Measurements from ENCODE around the gene ENTHD1.

The ENTHD1 gene

DNA sequence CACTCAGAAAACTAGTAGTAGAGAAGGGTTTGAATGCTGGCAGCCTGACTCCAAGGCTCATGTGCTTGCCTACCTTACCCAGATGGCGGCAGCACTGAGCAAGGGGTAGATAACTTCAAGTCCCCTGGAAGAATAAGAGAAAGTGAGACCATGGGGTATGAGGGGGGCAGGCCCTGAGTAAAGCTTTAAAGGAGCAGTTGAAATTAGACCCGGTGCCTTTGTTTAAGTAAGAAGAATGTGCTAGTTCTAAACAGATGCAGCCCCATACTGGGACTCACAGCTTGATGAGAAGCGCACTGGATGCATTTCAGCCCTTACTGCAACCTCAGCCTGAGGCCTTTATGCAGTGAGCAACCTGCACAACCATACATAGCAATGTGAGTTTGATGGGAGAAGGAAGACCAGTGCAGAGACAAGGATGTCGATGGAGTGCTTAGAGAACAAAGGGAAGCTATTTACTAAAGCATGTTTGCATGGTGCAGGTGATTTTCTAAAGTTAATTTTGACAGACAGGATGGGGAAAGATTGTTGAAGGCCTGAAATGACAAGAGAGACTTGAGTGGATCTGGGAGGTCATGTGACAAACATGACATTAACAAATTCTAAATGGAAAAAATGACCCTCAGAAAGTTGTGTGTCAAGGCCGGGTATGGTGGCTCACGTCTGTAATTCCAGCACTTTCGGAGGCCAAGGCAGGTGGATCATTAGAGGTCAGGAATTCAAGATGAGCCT, 39.5 kb upstream of the ENTHD1 start:
- no peaks in the 10 kb centered on the region for H3K4me1 ChIP-seq (ENCODE audit: control insufficient read depth, low read length)
- no peak overlapping the region for H3K4me3 ChIP-seq (ENCODE audit: low read length)
- H3K4me2 ChIP-seq (ENCODE audit: low read length), result no peak overlapping the region
- H3K27ac ChIP-seq (ENCODE audit: low read depth, low read length), result no peak overlapping the region
- TF ChIP-seq, protein P1, sequence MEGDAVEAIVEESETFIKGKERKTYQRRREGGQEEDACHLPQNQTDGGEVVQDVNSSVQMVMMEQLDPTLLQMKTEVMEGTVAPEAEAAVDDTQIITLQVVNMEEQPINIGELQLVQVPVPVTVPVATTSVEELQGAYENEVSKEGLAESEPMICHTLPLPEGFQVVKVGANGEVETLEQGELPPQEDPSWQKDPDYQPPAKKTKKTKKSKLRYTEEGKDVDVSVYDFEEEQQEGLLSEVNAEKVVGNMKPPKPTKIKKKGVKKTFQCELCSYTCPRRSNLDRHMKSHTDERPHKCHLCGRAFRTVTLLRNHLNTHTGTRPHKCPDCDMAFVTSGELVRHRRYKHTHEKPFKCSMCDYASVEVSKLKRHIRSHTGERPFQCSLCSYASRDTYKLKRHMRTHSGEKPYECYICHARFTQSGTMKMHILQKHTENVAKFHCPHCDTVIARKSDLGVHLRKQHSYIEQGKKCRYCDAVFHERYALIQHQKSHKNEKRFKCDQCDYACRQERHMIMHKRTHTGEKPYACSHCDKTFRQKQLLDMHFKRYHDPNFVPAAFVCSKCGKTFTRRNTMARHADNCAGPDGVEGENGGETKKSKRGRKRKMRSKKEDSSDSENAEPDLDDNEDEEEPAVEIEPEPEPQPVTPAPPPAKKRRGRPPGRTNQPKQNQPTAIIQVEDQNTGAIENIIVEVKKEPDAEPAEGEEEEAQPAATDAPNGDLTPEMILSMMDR (IDR thresholded peaks at IDR 0.05; ENCODE audit: low read depth, low read length, poor library complexity, severe bottlenecking), result peak; percentile 78
- no peak for TF ChIP-seq EZH2phosphoT487 (IDR thresholded peaks at IDR 0.05; ENCODE audit: borderline replicate concordance, low read length)
- no peaks in the 10 kb centered on the region for H3K9me3 ChIP-seq (ENCODE audit: control insufficient read depth, insufficient read depth, low read length)
- H3K36me3 ChIP-seq (ENCODE audit: control insufficient read depth, low read length), result no peaks in the 10 kb centered on the region
- H3K9me2 ChIP-seq (replicated peaks; ENCODE audit: control insufficient read depth, low read length), result no peaks in the 10 kb centered on the region
- peaks cover 73% of the 10 kb centered on the region for H3K27me3 ChIP-seq (ENCODE audit: control insufficient read depth, low read length)
- no peaks in the 10 kb centered on the region for H4K20me1 ChIP-seq (ENCODE audit: control insufficient read depth, insufficient read depth, low read depth, low read length)
- H3K79me2 ChIP-seq (ENCODE audit: control insufficient read depth, low read length), result no peaks in the 10 kb centered on the region
- no peaks in the 10 kb centered on the region for H3F3A ChIP-seq (ENCODE audit: control insufficient read depth, insufficient read depth)

DNA sequence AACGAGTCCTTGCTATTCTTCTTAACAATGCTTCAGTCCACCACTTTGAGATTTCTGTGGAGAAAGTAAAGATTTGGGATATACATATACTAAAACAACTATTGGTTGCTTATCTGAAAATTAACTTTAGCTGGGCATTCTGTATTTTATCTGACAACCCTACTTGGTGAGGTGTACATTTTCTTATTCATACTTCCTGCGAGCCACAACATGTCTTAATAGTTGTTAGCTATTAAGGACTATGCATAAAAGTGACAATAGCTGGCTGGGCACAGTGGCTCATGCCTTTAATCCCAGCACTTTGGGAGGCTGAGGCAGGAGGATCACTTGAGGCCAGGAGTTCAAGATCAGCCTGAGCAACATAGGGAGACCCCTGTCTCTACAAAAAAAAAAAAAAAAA, 38.6 kb upstream of the ENTHD1 start:
- no peaks in the 10 kb centered on the region for H4K20me1 ChIP-seq (ENCODE audit: control insufficient read depth, insufficient read depth, low read depth, low read length)
- H3K4me3 ChIP-seq (ENCODE audit: low read length), result no peak overlapping the region

DNA sequence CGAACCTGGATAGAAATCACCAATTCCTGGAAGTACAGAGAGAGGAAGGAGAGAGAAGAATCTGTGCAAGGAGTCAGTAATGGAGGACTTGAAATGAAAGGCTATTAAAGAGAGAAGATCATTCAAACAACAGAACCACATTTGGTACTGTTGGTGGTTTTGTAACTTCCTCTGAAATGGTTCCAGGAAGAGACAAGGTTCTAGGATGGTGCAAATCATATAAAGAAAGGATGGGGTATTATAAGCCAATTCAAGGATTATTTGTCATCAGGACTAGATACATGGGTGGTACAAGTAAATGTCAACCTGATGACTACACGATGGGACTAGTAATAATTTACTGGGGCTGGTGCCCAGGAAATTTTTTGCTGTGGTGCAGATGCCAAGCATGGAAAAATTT, 37.7 kb upstream of the ENTHD1 start:
- Histone ChIP-seq H3K27me3 (ENCODE audit: control insufficient read depth, low read length) (peaks cover 59% of the 10 kb centered on the region), H3K4me2 (ENCODE audit: low read length) (no peak overlapping the region), H3K36me3 (ENCODE audit: control insufficient read depth, low read length) (no peaks in the 10 kb centered on the region), H3K79me2 (ENCODE audit: control insufficient read depth, low read length) (no peaks in the 10 kb centered on the region), H3K9me3 (ENCODE audit: control insufficient read depth, insufficient read depth, low read length) (no peaks in the 10 kb centered on the region), H3K4me3 (ENCODE audit: low read length) (no peak overlapping the region), H3K27ac (ENCODE audit: low read depth, low read length) (no peak overlapping the region), H3K4me1 (ENCODE audit: control insufficient read depth, low read length) (no peaks in the 10 kb centered on the region), H3K9me2 (replicated peaks; ENCODE audit: control insufficient read depth, low read length) (no peaks in the 10 kb centered on the region), H3F3A (ENCODE audit: control insufficient read depth, insufficient read depth) (no peaks in the 10 kb centered on the region), H4K20me1 (ENCODE audit: control insufficient read depth, insufficient read depth, low read depth, low read length) (no peaks in the 10 kb centered on the region)
- TF ChIP-seq EZH2phosphoT487 (IDR thresholded peaks at IDR 0.05; ENCODE audit: borderline replicate concordance, low read length), result no peak
- TF ChIP-seq, protein P1 (IDR thresholded peaks at IDR 0.05; ENCODE audit: low read depth, low read length, poor library complexity, severe bottlenecking), result no peak

More for the DNA sequence above, 38.6 kb upstream of the ENTHD1 start:
- peaks cover 66% of the 10 kb centered on the region for H3K27me3 ChIP-seq (ENCODE audit: control insufficient read depth, low read length)
- no peaks in the 10 kb centered on the region for H3K79me2 ChIP-seq (ENCODE audit: control insufficient read depth, low read length)
- H3K36me3 ChIP-seq (ENCODE audit: control insufficient read depth, low read length), result no peaks in the 10 kb centered on the region
- no peaks in the 10 kb centered on the region for H3K4me1 ChIP-seq (ENCODE audit: control insufficient read depth, low read length)
- no peaks in the 10 kb centered on the region for H3K9me3 ChIP-seq (ENCODE audit: control insufficient read depth, insufficient read depth, low read length)
- TF ChIP-seq EZH2phosphoT487 (IDR thresholded peaks at IDR 0.05; ENCODE audit: borderline replicate concordance, low read length), result no peak
- TF ChIP-seq, protein P1 (IDR thresholded peaks at IDR 0.05; ENCODE audit: low read depth, low read length, poor library complexity, severe bottlenecking), result no peak
- no peak overlapping the region for H3K27ac ChIP-seq (ENCODE audit: low read depth, low read length)
- H3K9me2 ChIP-seq (replicated peaks; ENCODE audit: control insufficient read depth, low read length), result no peaks in the 10 kb centered on the region
- H3F3A ChIP-seq (ENCODE audit: control insufficient read depth, insufficient read depth), result no peaks in the 10 kb centered on the region
- no peak overlapping the region for H3K4me2 ChIP-seq (ENCODE audit: low read length)

All from DOHH2 (cell line).